HepG2 (cell line): ENCODE results near the gene THSD4. TPM values are rescaled to one million over a fixed set of nuclear protein-coding genes. Genes with fewer than 3 reads are reported as not detected.
A peak's percentile ranks its signal among the peaks of the same experiment; 100 is the strongest.

Source experiments
- ATAC-seq: fragments of 200-7000 bp; cut with Tn5 transposase; 3 replicates; pipeline ENCODE4 v1.9.1; 2020; ENCODE audit warnings: mild to moderate bottlenecking, moderate library complexity
- BruUV-seq: library from RNA; stranded (reverse); fragments of 400-500 nt; replicated peaks from 2 replicates; lab custom pipeline; 2021; lab: Mats Ljungman, UMichigan
- CTCF ChIA-PET: fragments of 300-600 bp; formaldehyde crosslinking; extraction: SDS; loops from one replicate; lab custom pipeline; 2021; ENCODE audit warnings: low total read pairs, inconsistent platforms, low intra/inter-chr PET ratio; lab: Yijun Ruan, JAX
- POLR2A ChIA-PET: fragments of 350-600 bp; sonication (Branson Sonifier 250); formaldehyde crosslinking; loops from one replicate; lab custom pipeline; 2020; ENCODE audit warnings: antibody characterized with exemption, inconsistent platforms; lab: Yijun Ruan, JAX
- DNase-seq: peaks from one replicate; pipeline ENCODE4 v3.0.0-alpha.2; 2015; ENCODE audit warnings: low spot score
- FAIRE-seq: peaks from 3 replicates; lab custom pipeline; 2011; peaks lifted over from hg19 to GRCh38; lab: Jason Lieb, UNC
- H2AFZ ChIP-seq: one replicate; pipeline ENCODE4 v1.6.1; 2011; ENCODE audit warnings: low read length, inconsistent platforms
- H3K27ac ChIP-seq: fragments of 300-600 bp; 3 replicates; pipeline ENCODE4 v1.8.0; 2011; ENCODE audit warnings: mixed run types, mild to moderate bottlenecking, mixed read lengths, low read length, inconsistent platforms; ENCODE audit not compliant: insufficient read depth; ENCODE audit errors: extremely low read length
- H3K27me3 ChIP-seq, 2 experiments: fragments of 200-600 bp in 1 of 2; 2 replicates in 1 of 2; 3 replicates in 1 of 2; pipeline versions ENCODE4 v1.6.0 to v1.8.0; 2011; ENCODE audit warnings: low read length in 2 of 2, mild to moderate bottlenecking in 2 of 2, moderate library complexity in 2 of 2, inconsistent platforms in 1 of 2; ENCODE audit not compliant: insufficient read depth in 2 of 2, control insufficient read depth in 1 of 2
- H3K36me3 ChIP-seq, 2 experiments: fragments of 200-600 bp in 1 of 2; replicated peaks in 1 of 2; 2 replicates in 1 of 2; 3 replicates in 1 of 2; pipeline versions ENCODE4 v1.5.1 to v1.8.0; 2011; ENCODE audit warnings: low read length in 2 of 2, inconsistent platforms in 1 of 2; ENCODE audit not compliant: insufficient read depth in 2 of 2, control insufficient read depth in 1 of 2
- H3K4me1 ChIP-seq: 2 replicates; pipeline ENCODE4 v1.5.1; 2012; ENCODE audit warnings: low read length, inconsistent platforms; ENCODE audit not compliant: insufficient read depth
- H3K4me2 ChIP-seq: 2 replicates; pipeline ENCODE4 v1.6.0; 2011; ENCODE audit warnings: low read depth, low read length, inconsistent platforms
- H3K4me3 ChIP-seq, 3 experiments: fragments of 200-600 bp in 1 of 3; sonication (generic), shearing (Covaris generic) in 1 of 3; replicated peaks in 1 of 3; 2 replicates each; pipeline ENCODE4 v1.5.1; 2011 to 2016; ENCODE audit warnings: low read length in 3 of 3, inconsistent platforms in 2 of 3, low read depth in 2 of 3, mild to moderate bottlenecking in 2 of 3, control low read depth in 1 of 3, mixed read lengths in 1 of 3; ENCODE audit not compliant: insufficient read depth in 1 of 3
- H3K79me2 ChIP-seq: one replicate; pipeline ENCODE4 v1.6.1; 2011; ENCODE audit warnings: low read length, inconsistent platforms; ENCODE audit not compliant: insufficient read depth
- H3K9ac ChIP-seq: 2 replicates; pipeline ENCODE4 v1.6.0; 2011; ENCODE audit warnings: mild to moderate bottlenecking, low read depth, low read length, inconsistent platforms; ENCODE audit not compliant: insufficient read depth
- H3K9me3 ChIP-seq: 2 replicates; pipeline ENCODE4 v1.5.1; 2012; ENCODE audit warnings: mild to moderate bottlenecking, low read length
- H4K20me1 ChIP-seq: 2 replicates; pipeline ENCODE4 v1.6.0; 2011; ENCODE audit warnings: inconsistent platforms, mild to moderate bottlenecking, low read length, moderate library complexity; ENCODE audit not compliant: insufficient read depth
- ARID3A ChIP-seq: IDR thresholded peaks from 2 replicates; pipeline ENCODE4 v1.6.1; 2012; ENCODE audit warnings: low read depth, low read length, improper control_type of control experiment
- BRCA1 ChIP-seq: sonication (generic); formaldehyde crosslinking; IDR thresholded peaks from 2 replicates; pipeline ENCODE4 v1.4.0; 2020; ENCODE audit warnings: missing genetic modification reagents
- CBX5 ChIP-seq: sonication (generic); formaldehyde crosslinking; IDR thresholded peaks from 2 replicates; pipeline ENCODE4 v1.4.0; 2020; ENCODE audit warnings: missing genetic modification reagents, borderline replicate concordance
- ELF3 ChIP-seq: IDR thresholded peaks from 2 replicates; pipeline ENCODE4 v1.6.1; 2016; ENCODE audit warnings: missing genetic modification reagents, missing compliant biosample characterization
- HNRNPK ChIP-seq: fragments of 200-400 bp; formaldehyde crosslinking; IDR thresholded peaks from 2 replicates; pipeline ENCODE4 v1.6.1; 2018; ENCODE audit warnings: low read length, low read depth, moderate library complexity, mild to moderate bottlenecking; ENCODE audit not compliant: poor library complexity, severe bottlenecking
- JUNB ChIP-seq: sonication (generic); formaldehyde crosslinking; IDR thresholded peaks from 2 replicates; pipeline ENCODE4 v1.8.0; 2022; ENCODE audit warnings: missing genetic modification reagents, mild to moderate bottlenecking, borderline replicate concordance
- MBNL3 ChIP-seq: fragments of 250-450 bp; sonication (Bioruptor Pico); conservative IDR thresholded peaks from 2 replicates; pipeline ENCODE4 v1.8.0; 2022; ENCODE audit warnings: mild to moderate bottlenecking, inconsistent platforms
- PRDM15 ChIP-seq: sonication (generic); formaldehyde crosslinking; IDR thresholded peaks from 2 replicates; pipeline ENCODE4 v1.4.0; 2020; ENCODE audit warnings: missing genetic modification reagents
- RXRB ChIP-seq: IDR thresholded peaks from 2 replicates; pipeline ENCODE4 v1.6.1; 2016; ENCODE audit warnings: borderline replicate concordance, missing genetic modification reagents, missing compliant biosample characterization
- SAP130 ChIP-seq: IDR thresholded peaks from 2 replicates; pipeline ENCODE4 v1.6.1; 2016; ENCODE audit warnings: low read depth
- XRCC5 ChIP-seq: fragments of 200-400 bp; formaldehyde crosslinking; optimal IDR thresholded peaks from 2 replicates; pipeline ENCODE3; 2017; ENCODE audit warnings: mild to moderate bottlenecking, low read length
- ZBTB33 ChIP-seq: sonication (generic); formaldehyde crosslinking; IDR thresholded peaks from 2 replicates; pipeline ENCODE4 v1.4.0; 2020; ENCODE audit warnings: missing genetic modification reagents
- ZNF138 ChIP-seq: sonication (generic); formaldehyde crosslinking; IDR thresholded peaks from 2 replicates; pipeline ENCODE4 v1.5.0; 2020; ENCODE audit warnings: mild to moderate bottlenecking, low read depth, missing genetic modification reagents
- WGBS: methylation state at CpG from one replicate; pipeline ENCODE4 v1.1.6; 2017; ENCODE audit warnings: low lambda C conversion rate; 5-methylcytosine and 5-hydroxymethylcytosine counted together
- in situ Hi-C: cut with HindIII; loops from 2 replicates; pipeline ENCODE4 v1.10.0; 2017; ENCODE audit warnings: low pct_unique_long_range_greater_than_20kb; ENCODE audit not compliant: extremely low pct_ligation_motif_present
- intact Hi-C: fragments of 100-400 bp; cut with micrococcal nuclease; formaldehyde crosslinking; loops from one replicate; pipeline ENCODE4 v1.10.0; 2022; ENCODE audit not compliant: unreplicated experiment
- polyA plus RNA-seq, 8 experiments: library from polyadenylated mRNA; depleted of rRNA in 3 of 8; stranded (reverse) in 7 of 8; unstranded in 1 of 8; fragments of >200 nt; fragmentation: Illumina TruSeq in 4 of 8; extraction: Trizol in 4 of 8; gene quantifications; 2 replicates each; pipeline versions ENCODE4 v1.2.1 to v1.2.3, GENCODE V29; 2011 to 2016; ENCODE audit warnings: low read depth in 4 of 8, missing spikeins in 1 of 8, mixed read lengths in 1 of 8; ENCODE audit not compliant: insufficient read depth in 1 of 8
- total RNA-seq, 5 experiments: library from RNA; depleted of rRNA; stranded (reverse); fragments of >200 nt; fragmentation: Illumina TruSeq; extraction: Trizol; gene quantifications; 2 replicates each; pipeline ENCODE4 v1.2.3, GENCODE V29; 2016; ENCODE audit warnings: low read depth in 1 of 5
- TF ChIP-seq, protein P1 (sequence below): sonication (generic); formaldehyde crosslinking; IDR thresholded peaks from 2 replicates; pipeline ENCODE4 v1.4.0; 2020; ENCODE audit warnings: missing genetic modification reagents
- TF ChIP-seq, protein P2 (sequence below): sonication (generic); IDR thresholded peaks from 2 replicates; pipeline ENCODE4 v1.6.1; 2016; ENCODE audit warnings: low read depth, borderline replicate concordance

Gene THSD4
- total and polyA plus RNA-seq, 2 of the 13 experiments (the other 11 are each of a cell fraction or from before 2014, with no cell fraction given), result 0.07 to 0.21 TPM

GRCh38 chr15:71760852-71761251 is 645.6 kb downstream of the THSD4 start (continued):
- TF ChIP-seq PRDM15 (CRISPR knock-in tag) (no peak), CBX5 (CRISPR knock-in tag) (no peak), ZNF138 (CRISPR knock-in tag) (no peak), HNRNPK (no peak), XRCC5 (no peak), BRCA1 (CRISPR knock-in tag) (no peak)
- TF ChIP-seq, all 625 proteins: peak for 0

GRCh38 chr15:71761649-71762048 is 646.4 kb downstream of the THSD4 start:
- intact Hi-C loops, result no loop called here
- Histone ChIP-seq H3K79me2 (no peaks in the 10 kb centered on the region), H3K9me3 (no peaks in the 10 kb centered on the region), H3K36me3 (no peaks in the 10 kb centered on the region), H3K4me2 (no peak overlapping the region), H4K20me1 (no peaks in the 10 kb centered on the region), H3K27me3 (0 out of 5 replicates have a peak, but pooled peaks cover 0 to 1% of the 10 kb centered on the region in 2 experiments), H3K27ac (no peak overlapping the region), H2AFZ (no peak overlapping the region), H3K4me3 (no peak overlapping the region), H3K9ac (no peak overlapping the region), H3K4me1 (peaks cover 13% of the 10 kb centered on the region)
- peak; percentile 60 for DNase-seq
- ChIA-PET CTCF (no interaction called here), POLR2A (interaction anchor here (1.0 to 1.3 kb wide), 4 partner anchors 9 to 18 kb away, joined by 3 to 5 read pairs (median 4); no protein-coding TSS in a partner anchor)
- no peak for FAIRE-seq
- peak; percentile 73 for ATAC-seq
- no TSS peak for BruUV-seq
- under 1% methylated on average over 3 of the region's 3 CpGs for WGBS
- in situ Hi-C loops, result no loop called here
- TF ChIP-seq ZBTB33, result no peak
- TF ChIP-seq ARID3A, result no peak
- TF ChIP-seq, protein P1, sequence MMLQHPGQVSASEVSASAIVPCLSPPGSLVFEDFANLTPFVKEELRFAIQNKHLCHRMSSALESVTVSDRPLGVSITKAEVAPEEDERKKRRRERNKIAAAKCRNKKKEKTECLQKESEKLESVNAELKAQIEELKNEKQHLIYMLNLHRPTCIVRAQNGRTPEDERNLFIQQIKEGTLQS (CRISPR knock-in tag), result peak; percentile 69; the same call in 1 of the 2 replicates
- TF ChIP-seq JUNB (CRISPR knock-in tag), result peak; percentile 48; the same call in 1 of the 2 replicates
- 0 out of 2 replicates have a peak, but pooled peaks have one; percentile 9 for TF ChIP-seq SAP130 (CRISPR knock-in tag)
- peak; percentile 14; the same call in 1 of the 2 replicates for TF ChIP-seq RXRB (CRISPR knock-in tag)
- TF ChIP-seq MBNL3, result no peak
- 0 out of 2 replicates have a peak, but pooled peaks have one; percentile 30 for TF ChIP-seq ELF3 (CRISPR knock-in tag)
- TF ChIP-seq, protein P2, sequence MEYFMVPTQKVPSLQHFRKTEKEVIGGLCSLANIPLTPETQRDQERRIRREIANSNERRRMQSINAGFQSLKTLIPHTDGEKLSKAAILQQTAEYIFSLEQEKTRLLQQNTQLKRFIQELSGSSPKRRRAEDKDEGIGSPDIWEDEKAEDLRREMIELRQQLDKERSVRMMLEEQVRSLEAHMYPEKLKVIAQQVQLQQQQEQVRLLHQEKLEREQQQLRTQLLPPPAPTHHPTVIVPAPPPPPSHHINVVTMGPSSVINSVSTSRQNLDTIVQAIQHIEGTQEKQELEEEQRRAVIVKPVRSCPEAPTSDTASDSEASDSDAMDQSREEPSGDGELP, result peak; percentile 88
